Thymus (tissue), 11 donors: ENCODE data around the gene IL4R. TPM values are rescaled to one million over a fixed set of nuclear protein-coding genes. Genes with fewer than 3 reads are reported as not detected.

Experiments used
- DNase-seq, 9 donors: peaks; one replicate each; pipeline ENCODE4 v3.0.0-alpha.2; 2013; ENCODE audit warnings: low spot score in 9 of 9, low read depth in 6 of 9, missing footprints in 1 of 9
- H3K27ac ChIP-seq, 2 donors: one replicate each; pipeline ENCODE4 v1.5.1; 2013; ENCODE audit warnings: control low read depth in 1 of 2, low read depth in 1 of 2, low read length in 1 of 2, mild to moderate bottlenecking in 1 of 2, moderate library complexity in 1 of 2
- H3K27me3 ChIP-seq, 2 donors: one replicate each; pipeline ENCODE4 v1.5.1; 2013; ENCODE audit warnings: low read length in 1 of 2; ENCODE audit not compliant: control insufficient read depth in 2 of 2, insufficient read depth in 1 of 2
- H3K36me3 ChIP-seq, 2 donors: one replicate each; pipeline ENCODE4 v1.5.1; 2013; ENCODE audit warnings: low read length in 1 of 2, mild to moderate bottlenecking in 1 of 2, moderate library complexity in 1 of 2; ENCODE audit not compliant: control insufficient read depth in 2 of 2, insufficient read depth in 2 of 2
- H3K4me1 ChIP-seq, 2 donors: one replicate each; pipeline ENCODE4 v1.5.1; 2013; ENCODE audit warnings: low read length in 2 of 2; ENCODE audit not compliant: control insufficient read depth in 2 of 2, insufficient read depth in 2 of 2
- H3K4me3 ChIP-seq, 2 donors: one replicate each; pipeline ENCODE4 v1.5.1; 2013; ENCODE audit warnings: low read length in 2 of 2, control low read depth in 1 of 2, mild to moderate bottlenecking in 1 of 2
- H3K9me3 ChIP-seq, 2 donors: one replicate each; pipeline ENCODE4 v1.5.1; 2013; ENCODE audit warnings: low read length in 1 of 2, mild to moderate bottlenecking in 1 of 2; ENCODE audit not compliant: control insufficient read depth in 2 of 2, insufficient read depth in 1 of 2
- WGBS: extraction: QIAGEN DNeasy Blood & Tissue Kit; methylation state at CpG from one replicate; pipeline ENCODE4 v1.1.7; 2013; 5-methylcytosine and 5-hydroxymethylcytosine counted together
- polyA plus RNA-seq: library from polyadenylated mRNA; stranded (reverse); fragments of 200-250 nt; gene quantifications from one replicate; pipeline ENCODE4 v1.2.3, GENCODE V29; 2013
- total RNA-seq: library from RNA; stranded (reverse); fragments of 120-200 nt; gene quantifications from one replicate; pipeline ENCODE4 v1.2.4, GENCODE V29; 2013
- donor health status: healthy.

IL4R gene
- total and polyA plus RNA-seq, 2 donors = 14.8 to 36.8 TPM

DNA sequence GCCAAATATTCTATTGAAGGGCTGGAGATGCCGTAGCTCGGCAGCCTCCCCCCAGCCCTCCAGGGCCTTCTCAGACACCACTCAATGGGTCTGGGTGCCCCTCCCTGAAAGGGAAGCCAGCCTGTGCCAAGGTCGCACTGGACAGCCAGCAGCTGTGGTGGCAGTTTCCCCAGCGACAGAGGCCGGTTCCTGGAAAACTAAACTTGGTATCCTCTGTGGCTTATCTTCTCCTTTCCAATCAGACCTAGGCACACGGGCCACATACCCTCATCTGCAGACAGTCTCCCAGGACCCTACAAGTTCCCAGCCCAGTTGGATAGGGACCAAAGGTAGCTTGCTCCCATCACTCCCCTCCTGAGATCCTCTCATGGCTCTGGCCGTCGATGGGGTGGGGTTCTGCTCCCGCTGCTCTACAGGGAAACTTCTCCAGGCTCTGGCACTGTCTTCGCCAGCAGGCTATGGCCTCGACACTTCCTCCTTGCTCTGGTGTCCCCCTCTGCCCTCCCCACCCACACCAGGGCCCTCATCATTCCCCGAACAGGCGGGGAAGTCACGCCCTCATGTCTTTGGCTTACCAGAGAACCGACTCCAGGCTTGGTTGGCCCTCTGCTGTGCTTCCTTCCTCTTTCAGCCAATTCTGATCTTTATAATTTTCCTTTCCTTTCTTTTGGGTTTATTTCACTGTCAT, 69.9 kb downstream of the IL4R start:
- Histone ChIP-seq H3K36me3 (no peaks in the 10 kb centered on the region), H3K4me3 (no peak overlapping the region), H3K27me3 (no peaks in the 10 kb centered on the region), H3K9me3 (peaks cover 0 to 6% of the 10 kb centered on the region in 2 donors), H3K4me1 (peaks cover 8 to 19% of the 10 kb centered on the region in 2 donors), H3K27ac (no peak overlapping the region)
- WGBS = 65% methylated on average over 15 of the region's 15 CpGs
- DNase-seq = no peak

DNA sequence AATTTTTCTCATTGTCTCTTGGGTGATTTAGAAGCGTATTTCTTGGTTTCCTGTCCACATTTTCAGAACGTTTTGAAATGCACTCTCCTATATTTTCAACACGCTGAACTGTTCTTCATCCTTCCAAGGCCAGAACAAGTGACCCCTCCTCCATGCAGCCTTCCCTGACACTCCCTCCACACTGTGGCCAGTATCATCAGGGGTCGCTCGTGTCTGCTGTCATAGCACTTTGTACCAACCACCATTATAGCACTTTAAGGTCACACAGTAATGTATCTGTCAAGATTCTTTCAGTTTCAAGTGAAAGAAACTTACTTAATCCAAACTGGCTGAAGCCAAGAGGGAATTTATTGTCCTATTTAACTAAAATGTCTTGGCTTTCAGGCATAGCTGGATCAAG, 70.7 kb downstream of the IL4R start:
- no peaks in the 10 kb centered on the region for H3K36me3 ChIP-seq
- no peak overlapping the region for H3K4me3 ChIP-seq
- DNase-seq = no peak
- H3K4me1 ChIP-seq = peaks cover 6 to 12% of the 10 kb centered on the region in 2 donors
- 84% methylated on average over 5 of the region's 5 CpGs for WGBS
- H3K27me3 ChIP-seq = no peaks in the 10 kb centered on the region
- H3K27ac ChIP-seq = no peak overlapping the region
- H3K9me3 ChIP-seq = peaks cover 0 to 6% of the 10 kb centered on the region in 2 donors

DNA sequence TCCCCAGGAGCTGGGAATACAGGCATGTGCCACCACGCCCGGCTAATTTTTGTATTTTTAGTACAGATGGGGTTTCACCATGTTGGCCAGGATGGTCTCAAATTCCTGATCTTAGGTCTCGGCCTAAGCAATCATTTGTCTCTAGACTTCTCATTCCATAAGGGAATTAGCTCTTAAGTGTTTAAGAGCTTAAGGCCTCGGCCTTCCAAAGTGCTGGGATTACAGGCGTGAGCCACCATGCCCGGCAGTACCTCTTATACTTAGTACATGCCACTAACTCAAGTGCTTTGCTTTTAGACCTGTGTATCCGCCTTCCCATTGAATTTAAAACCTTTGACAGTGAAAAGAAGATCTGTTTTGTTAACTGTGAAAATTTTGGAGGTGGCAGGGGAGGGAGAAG, 71.6 kb downstream of the IL4R start:
- DNase-seq = no peak
- H3K27me3 ChIP-seq = no peaks in the 10 kb centered on the region
- H3K36me3 ChIP-seq = no peaks in the 10 kb centered on the region
- H3K9me3 ChIP-seq = peaks cover 0 to 6% of the 10 kb centered on the region in 2 donors
- 96% methylated on average over 7 of the region's 7 CpGs for WGBS
- peaks cover 5 to 12% of the 10 kb centered on the region in 2 donors for H3K4me1 ChIP-seq
- no peak overlapping the region for H3K27ac ChIP-seq
- no peak overlapping the region for H3K4me3 ChIP-seq

DNA sequence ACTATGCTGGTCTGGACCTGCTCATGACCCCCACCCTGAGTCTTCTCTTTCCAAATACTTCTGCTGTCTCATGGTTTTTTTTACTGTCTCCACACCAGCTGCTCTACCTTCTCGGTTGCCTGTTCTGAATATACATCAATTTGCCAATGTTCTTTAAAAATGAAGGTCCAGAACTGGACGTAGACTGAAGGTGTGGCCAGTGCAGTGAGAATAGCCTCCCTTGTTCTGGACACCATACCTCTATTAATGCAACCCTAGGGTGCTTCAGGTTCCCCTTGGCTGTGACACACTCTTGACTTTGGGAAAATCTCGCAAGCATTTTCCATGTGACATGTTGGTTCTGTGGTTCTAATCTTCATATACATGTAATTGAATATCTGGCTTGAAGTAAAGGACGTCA, 72.9 kb downstream of the IL4R start:
- Histone ChIP-seq H3K4me1 (peaks cover 0 to 4% of the 10 kb centered on the region in 2 donors), H3K27me3 (no peaks in the 10 kb centered on the region), H3K36me3 (no peaks in the 10 kb centered on the region), H3K27ac (no peak overlapping the region), H3K4me3 (no peak overlapping the region), H3K9me3 (peaks cover 0 to 6% of the 10 kb centered on the region in 2 donors)
- 83% methylated on average over 4 of the region's 4 CpGs for WGBS
- DNase-seq = no peak

DNA sequence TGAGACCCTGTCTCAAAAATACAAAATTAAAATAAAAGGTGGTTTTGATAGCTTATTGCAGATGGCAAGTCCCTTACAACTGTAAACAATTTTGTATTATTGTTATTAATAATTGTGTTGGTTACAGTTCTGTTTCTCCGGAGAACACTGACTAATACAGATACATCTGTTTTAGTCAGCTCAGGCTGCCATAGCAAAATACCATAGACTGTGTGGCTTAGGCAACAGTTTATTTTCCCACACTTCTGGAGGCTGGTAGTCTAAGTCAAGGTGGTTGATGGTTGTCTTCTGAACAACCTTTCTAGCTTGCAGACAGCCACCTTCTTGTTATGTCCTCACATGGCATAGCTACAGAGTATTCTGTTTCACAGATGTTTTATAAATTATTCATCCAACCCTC, 74.0 kb downstream of the IL4R start:
- DNase-seq = no peak
- Histone ChIP-seq H3K4me1 (no peaks in the 10 kb centered on the region), H3K36me3 (no peaks in the 10 kb centered on the region), H3K9me3 (peaks cover 0 to 6% of the 10 kb centered on the region in 2 donors), H3K27ac (no peak overlapping the region), H3K4me3 (no peak overlapping the region), H3K27me3 (no peaks in the 10 kb centered on the region)
- 95% methylated on average over 1 of the region's 1 CpG for WGBS

DNA sequence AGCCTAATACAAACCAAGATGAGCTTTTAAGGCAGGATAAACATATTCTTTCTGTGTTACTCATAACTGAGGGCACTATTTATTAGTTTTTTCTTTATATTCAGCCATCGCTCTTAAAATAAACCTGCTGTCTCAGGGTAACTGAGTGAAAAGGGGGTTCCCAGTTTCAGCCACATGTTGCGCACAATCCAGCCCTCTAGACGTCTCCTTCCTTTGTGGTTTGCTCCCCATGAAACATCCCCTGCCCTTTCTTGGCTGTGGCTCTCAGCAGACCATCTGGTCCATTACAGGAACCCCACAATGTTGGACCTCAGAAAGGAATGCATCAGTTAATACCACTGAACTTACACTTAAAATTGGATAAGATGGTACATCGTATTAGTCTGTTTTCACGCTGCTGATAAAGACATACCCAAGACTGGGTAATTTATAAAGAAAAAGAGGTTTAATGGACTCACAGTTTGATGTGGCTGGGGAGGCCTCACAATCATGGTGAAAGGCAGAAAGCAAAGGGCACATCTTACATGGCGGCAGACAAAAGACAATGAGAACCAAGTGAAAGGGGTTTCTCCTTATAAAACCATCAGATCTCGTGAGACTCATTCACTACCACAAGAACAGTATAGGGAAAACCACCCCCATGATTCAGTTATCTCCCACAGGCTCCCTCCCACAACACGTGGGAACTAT, 75.6 kb downstream of the IL4R start:
- Histone ChIP-seq H3K9me3 (no peaks in the 10 kb centered on the region), H3K4me1 (no peaks in the 10 kb centered on the region), H3K4me3 (no peak overlapping the region), H3K27me3 (no peaks in the 10 kb centered on the region), H3K36me3 (no peaks in the 10 kb centered on the region), H3K27ac (no peak overlapping the region)
- WGBS = 89% methylated on average over 8 of the region's 8 CpGs
- no peak for DNase-seq

DNA sequence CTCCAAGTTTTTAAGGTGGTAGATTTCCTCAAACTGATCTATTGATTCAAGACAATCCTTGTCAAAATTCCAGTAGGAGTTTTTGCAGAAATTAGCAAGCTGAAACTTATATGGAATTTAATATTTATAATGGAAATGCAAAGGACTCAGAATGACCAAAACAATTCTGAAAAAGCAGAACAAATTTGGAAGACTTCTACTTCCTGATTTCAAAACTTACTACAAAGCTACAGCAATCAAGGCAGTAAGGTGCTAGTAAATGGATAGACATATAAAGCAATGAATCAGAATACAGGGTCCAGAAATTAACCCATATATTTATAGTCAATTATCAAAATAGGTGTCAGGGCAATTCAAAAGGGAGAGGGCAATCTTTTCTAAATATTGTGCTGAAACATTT, 76.4 kb downstream of the IL4R start:
- no peaks in the 10 kb centered on the region for H3K27me3 ChIP-seq
- no peak overlapping the region for H3K27ac ChIP-seq
- H3K36me3 ChIP-seq = no peaks in the 10 kb centered on the region
- DNase-seq = no peak
- H3K9me3 ChIP-seq = no peaks in the 10 kb centered on the region
- H3K4me1 ChIP-seq = no peaks in the 10 kb centered on the region
- no peak overlapping the region for H3K4me3 ChIP-seq

DNA sequence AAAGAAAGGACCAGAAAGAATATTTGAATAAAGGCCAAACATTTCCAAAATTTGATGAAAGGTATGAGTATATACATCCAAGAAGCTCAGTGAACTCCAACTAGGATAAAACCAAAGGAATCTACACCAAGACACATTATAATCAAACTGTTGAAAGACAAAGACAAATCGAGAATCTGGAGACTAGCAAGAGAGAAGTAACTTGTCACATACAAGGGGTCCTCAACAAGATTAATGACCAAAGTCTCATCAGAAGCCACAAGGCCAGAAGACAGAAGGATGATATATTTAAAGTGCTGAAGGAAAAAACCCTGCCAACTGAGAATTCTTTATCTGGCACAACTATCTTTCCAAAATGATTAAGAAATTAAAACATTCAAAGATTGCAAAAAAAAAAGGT, 78.9 kb downstream of the IL4R start:
- WGBS = 96% methylated on average over 1 of the region's 1 CpG
- DNase-seq = no peak
- H3K27me3 ChIP-seq = no peaks in the 10 kb centered on the region
- H3K36me3 ChIP-seq = no peaks in the 10 kb centered on the region
- H3K27ac ChIP-seq = no peak overlapping the region
- H3K4me3 ChIP-seq = no peak overlapping the region
- H3K4me1 ChIP-seq = no peaks in the 10 kb centered on the region
- H3K9me3 ChIP-seq = no peaks in the 10 kb centered on the region

DNA sequence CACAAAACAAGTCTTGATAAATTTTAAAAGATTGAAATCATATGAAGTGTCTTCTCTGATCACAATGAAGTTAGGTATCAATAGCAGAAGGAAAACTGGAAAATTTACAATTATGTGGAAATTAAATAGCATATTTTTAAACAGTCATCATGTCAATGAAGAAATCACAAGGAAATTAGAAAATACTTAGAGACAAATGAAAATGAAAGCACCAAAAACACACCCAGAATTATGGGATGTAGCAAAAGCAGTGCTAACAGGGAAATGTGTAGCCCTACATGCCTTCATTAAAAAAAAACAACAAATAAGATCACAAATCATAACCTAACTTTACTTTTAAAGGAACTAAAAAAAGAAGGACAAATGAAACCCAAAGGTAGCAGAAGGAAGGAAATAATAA, 80.7 kb downstream of the IL4R start:
- H3K36me3 ChIP-seq = no peaks in the 10 kb centered on the region
- H3K27ac ChIP-seq = no peak overlapping the region
- no peaks in the 10 kb centered on the region for H3K4me1 ChIP-seq
- H3K27me3 ChIP-seq = no peaks in the 10 kb centered on the region
- no peaks in the 10 kb centered on the region for H3K9me3 ChIP-seq
- no peak overlapping the region for H3K4me3 ChIP-seq
- no peak for DNase-seq
